MM.1S (cell line): Measurements from ENCODE around the gene TSHZ1.

Experiments used
- EZH2 ChIP-seq: fragments of 300-600 bp; sonication (generic); optimal IDR thresholded peaks from 2 replicates; pipeline ENCODE3; 2017; ENCODE audit warnings: low read depth, mild to moderate bottlenecking, antibody characterized with exemption, low read length, mixed read lengths
- TF ChIP-seq, protein P1 (sequence below): fragments of 300-600 bp; sonication (generic); IDR thresholded peaks from 2 replicates; pipeline ENCODE4 v1.5.1; 2016; ENCODE audit warnings: antibody characterized with exemption, low read length, mixed read lengths

DNA sequence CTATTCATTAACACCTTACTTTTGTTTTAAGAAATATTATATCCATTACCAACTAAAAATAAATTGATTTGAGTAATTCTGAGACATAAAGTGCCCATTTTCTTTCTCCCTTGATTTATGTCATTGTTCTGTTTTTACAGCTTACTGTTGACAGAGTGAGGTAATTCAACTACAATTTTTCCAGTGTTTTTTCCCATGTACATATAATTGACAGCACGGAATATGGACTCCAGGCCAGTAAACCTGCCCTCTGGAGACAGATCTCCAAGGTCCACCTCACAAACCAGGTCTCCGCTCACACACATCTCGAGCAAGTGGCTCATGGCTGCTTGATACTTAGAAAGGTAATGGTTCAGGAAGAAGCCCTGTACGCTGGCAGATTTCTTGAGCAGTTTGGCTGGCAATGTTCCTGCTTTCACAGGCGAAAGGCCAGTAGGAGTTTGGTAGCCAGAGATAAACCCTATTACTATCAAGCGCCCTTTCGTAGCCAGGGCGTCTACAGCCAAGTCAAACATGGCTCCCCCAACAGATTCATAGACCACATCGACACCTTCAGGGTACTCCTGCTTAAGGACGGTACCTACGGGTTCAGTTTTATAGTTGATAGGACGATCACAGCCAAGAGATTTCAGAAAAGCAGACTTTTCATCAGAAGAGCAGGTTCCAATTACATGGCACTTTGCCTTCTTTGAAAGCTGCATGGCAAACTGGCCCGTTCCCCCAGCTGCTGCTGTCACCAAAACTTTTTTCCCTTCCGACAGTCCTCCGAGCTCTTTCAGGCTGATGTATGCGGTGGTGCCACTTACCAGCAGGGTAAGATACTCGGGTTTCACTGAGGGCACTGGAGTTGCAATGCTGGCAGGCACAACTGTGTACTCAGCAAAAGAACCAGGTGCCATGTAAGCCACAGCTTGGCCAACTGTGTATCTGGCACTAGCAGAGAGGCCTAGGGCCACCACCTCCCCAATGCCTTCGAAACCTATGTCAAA is 9.0 kb upstream of the TSHZ1 start:
- TF ChIP-seq, protein P1, sequence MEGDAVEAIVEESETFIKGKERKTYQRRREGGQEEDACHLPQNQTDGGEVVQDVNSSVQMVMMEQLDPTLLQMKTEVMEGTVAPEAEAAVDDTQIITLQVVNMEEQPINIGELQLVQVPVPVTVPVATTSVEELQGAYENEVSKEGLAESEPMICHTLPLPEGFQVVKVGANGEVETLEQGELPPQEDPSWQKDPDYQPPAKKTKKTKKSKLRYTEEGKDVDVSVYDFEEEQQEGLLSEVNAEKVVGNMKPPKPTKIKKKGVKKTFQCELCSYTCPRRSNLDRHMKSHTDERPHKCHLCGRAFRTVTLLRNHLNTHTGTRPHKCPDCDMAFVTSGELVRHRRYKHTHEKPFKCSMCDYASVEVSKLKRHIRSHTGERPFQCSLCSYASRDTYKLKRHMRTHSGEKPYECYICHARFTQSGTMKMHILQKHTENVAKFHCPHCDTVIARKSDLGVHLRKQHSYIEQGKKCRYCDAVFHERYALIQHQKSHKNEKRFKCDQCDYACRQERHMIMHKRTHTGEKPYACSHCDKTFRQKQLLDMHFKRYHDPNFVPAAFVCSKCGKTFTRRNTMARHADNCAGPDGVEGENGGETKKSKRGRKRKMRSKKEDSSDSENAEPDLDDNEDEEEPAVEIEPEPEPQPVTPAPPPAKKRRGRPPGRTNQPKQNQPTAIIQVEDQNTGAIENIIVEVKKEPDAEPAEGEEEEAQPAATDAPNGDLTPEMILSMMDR, result no peak
- TF ChIP-seq EZH2, result no peak
